WTC11 (cell line): ENCODE measurements around the gene NEAT1.

ENCODE experiments used
- ARID4B ChIP-seq: sonication (generic); formaldehyde crosslinking; IDR thresholded peaks from 2 replicates; pipeline ENCODE4 v1.8.0; 2023; ENCODE audit warnings: missing genetic modification reagents, mild to moderate bottlenecking, borderline replicate concordance
- CTCF ChIP-seq: fragments of 200-600 bp; IDR thresholded peaks from 2 replicates; pipeline ENCODE4 v1.8.0; 2022; ENCODE audit warnings: antibody characterized with exemption
- JUN ChIP-seq: sonication (generic); formaldehyde crosslinking; IDR thresholded peaks from 2 replicates; pipeline ENCODE4 v1.8.0; 2023; ENCODE audit warnings: mild to moderate bottlenecking, missing genetic modification reagents
- MLX ChIP-seq: sonication (generic); formaldehyde crosslinking; IDR thresholded peaks from 2 replicates; pipeline ENCODE4 v1.8.1; 2023; ENCODE audit warnings: mild to moderate bottlenecking, missing genetic modification reagents, moderate library complexity
- NR3C1 ChIP-seq: sonication (generic); formaldehyde crosslinking; conservative IDR thresholded peaks from 2 replicates; pipeline ENCODE4 v1.8.1; 2023; ENCODE audit warnings: low read depth, mild to moderate bottlenecking, missing genetic modification reagents
- STAT6 ChIP-seq: sonication (generic); formaldehyde crosslinking; conservative IDR thresholded peaks from 2 replicates; pipeline ENCODE4 v1.8.1; 2023; ENCODE audit warnings: mild to moderate bottlenecking, low read depth, missing genetic modification reagents, moderate library complexity
- ZBTB43 ChIP-seq: sonication (generic); formaldehyde crosslinking; IDR thresholded peaks from 2 replicates; pipeline ENCODE4 v1.8.1; 2023; ENCODE audit warnings: mild to moderate bottlenecking, missing genetic modification reagents
- ZNF281 ChIP-seq: sonication (generic); formaldehyde crosslinking; IDR thresholded peaks from 2 replicates; pipeline ENCODE4 v1.8.0; 2023; ENCODE audit warnings: mild to moderate bottlenecking, missing genetic modification reagents
- ZSCAN18 ChIP-seq: fragments of 250-450 bp; sonication (Bioruptor Pico); IDR thresholded peaks from 2 replicates; pipeline ENCODE4 v2.1.2; 2022; ENCODE audit warnings: mild to moderate bottlenecking, moderate library complexity

GRCh38 chr11:65444314-65445051, 21.9 kb downstream of the NEAT1 start:
- TF ChIP-seq ZBTB43 (CRISPR knock-in tag) (no peak), JUN (CRISPR knock-in tag) (no peak), CTCF (no peak), MLX (CRISPR knock-in tag) (no peak), NR3C1 (no peak), ARID4B (CRISPR knock-in tag) (no peak), ZSCAN18 (CRISPR knock-in tag) (no peak), STAT6 (no peak), ZNF281 (CRISPR knock-in tag) (no peak)
